ENCODE measurements around the gene GLCE. TPM values are rescaled to one million over a fixed set of nuclear protein-coding genes. Genes with fewer than 3 reads are reported as not detected.

Gene GLCE
- total and polyA plus RNA-seq, 7 donors: 2.5 to 6.0 (median 4.2) TPM

DNA sequence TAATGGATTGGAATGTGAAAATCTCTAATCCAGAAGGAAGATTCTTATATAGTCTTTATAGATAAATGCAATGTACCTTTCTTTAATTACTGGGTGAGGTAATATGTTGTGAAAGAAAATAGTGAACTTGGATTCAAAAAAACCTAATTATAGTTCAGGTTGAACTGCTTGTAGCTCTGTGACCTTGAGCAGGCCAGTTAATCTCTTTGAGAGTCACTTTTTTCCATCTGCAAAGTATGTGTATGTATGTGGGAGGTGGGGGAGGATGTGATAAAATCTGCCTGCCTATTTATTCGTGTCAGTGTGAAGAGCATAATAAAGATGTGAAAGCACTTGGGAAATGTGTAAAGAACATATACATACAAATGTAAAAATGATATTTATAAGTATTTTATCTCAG, 34.4 kb downstream of the GLCE start:
- no peaks in the 10 kb centered on the region for H3K27me3 ChIP-seq (ENCODE audit: insufficient read depth in 3 of 3, low read length in 2 of 3)
- H3K9me3 ChIP-seq: peaks cover 10% of the 10 kb centered on the region
- H3K4me3 ChIP-seq: no peak overlapping the region
- H3K27ac ChIP-seq: no peak overlapping the region
- TF ChIP-seq, protein P1, sequence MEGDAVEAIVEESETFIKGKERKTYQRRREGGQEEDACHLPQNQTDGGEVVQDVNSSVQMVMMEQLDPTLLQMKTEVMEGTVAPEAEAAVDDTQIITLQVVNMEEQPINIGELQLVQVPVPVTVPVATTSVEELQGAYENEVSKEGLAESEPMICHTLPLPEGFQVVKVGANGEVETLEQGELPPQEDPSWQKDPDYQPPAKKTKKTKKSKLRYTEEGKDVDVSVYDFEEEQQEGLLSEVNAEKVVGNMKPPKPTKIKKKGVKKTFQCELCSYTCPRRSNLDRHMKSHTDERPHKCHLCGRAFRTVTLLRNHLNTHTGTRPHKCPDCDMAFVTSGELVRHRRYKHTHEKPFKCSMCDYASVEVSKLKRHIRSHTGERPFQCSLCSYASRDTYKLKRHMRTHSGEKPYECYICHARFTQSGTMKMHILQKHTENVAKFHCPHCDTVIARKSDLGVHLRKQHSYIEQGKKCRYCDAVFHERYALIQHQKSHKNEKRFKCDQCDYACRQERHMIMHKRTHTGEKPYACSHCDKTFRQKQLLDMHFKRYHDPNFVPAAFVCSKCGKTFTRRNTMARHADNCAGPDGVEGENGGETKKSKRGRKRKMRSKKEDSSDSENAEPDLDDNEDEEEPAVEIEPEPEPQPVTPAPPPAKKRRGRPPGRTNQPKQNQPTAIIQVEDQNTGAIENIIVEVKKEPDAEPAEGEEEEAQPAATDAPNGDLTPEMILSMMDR (IDR thresholded peaks at IDR 0.05): no peak
- intact Hi-C loops (cut with DNase I): no loop called here
- peak in 2 of 4 donors; percentile 57 to 76 for ATAC-seq
- DNase-seq: no peak
- no peaks in the 10 kb centered on the region for H3K36me3 ChIP-seq (ENCODE audit: insufficient read depth in 1 of 2, low read depth in 1 of 2)
- 10 to 17% (median 13%) methylated on average over 1 of the region's 1 CpG for WGBS, 3 donors
- peaks cover 30% of the 10 kb centered on the region for H3K4me1 ChIP-seq

DNA sequence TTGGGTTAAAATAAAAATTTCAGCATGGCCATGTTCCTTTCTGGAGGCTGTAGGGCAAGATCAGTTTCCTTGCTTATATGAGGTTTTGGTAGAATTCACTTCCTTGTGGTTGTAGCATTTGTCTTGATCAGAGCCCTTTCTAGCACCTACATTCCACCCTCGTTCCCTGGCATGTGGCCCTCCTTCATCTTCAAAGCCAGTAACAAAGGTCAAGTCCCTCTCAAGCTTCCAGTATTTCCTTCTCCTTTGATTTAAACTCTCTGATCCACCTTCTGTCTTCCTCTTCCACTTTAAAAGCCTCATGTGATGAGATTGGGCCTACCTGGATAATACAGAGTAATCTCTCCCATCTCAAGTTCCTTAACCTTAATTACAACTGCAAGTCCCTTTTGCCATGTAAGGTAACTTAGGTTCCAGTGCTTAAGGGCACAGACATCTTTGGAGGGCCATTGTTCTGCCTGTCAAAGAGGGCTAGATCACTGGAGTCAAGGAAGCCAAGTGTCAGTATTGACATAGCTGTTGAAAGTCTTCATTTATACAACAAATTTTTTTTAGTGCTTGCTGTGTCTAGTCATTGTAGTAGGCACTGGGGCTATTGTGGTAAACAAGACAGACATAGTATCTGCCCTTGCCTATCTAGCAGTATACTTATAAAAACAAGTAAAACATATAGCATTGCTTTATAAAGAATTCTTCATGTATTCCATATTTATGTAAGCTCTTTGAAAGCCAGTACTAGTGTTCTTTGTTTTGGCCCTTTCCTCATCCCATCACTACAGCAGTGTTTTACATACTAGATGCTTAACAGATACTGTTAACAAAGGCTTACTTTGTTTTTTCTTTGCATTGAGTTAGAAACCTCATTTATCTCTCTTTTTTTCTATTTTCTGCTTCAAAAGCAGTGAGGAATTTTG, 40.7 kb downstream of the GLCE start:
- ATAC-seq (no peak), DNase-seq (no peak)
- Histone ChIP-seq H3K9me3 (no peaks in the 10 kb centered on the region), H3K4me1 (no peaks in the 10 kb centered on the region), H3K27ac (no peak overlapping the region), H3K27me3 (ENCODE audit: insufficient read depth in 3 of 3, low read length in 2 of 3) (no peaks in the 10 kb centered on the region), H3K4me3 (no peak overlapping the region), H3K36me3 (ENCODE audit: insufficient read depth in 1 of 2, low read depth in 1 of 2) (no peaks in the 10 kb centered on the region)
- intact Hi-C loops (cut with DNase I): no loop called here
- TF ChIP-seq, protein P1 (IDR thresholded peaks at IDR 0.05): no peak
- 23 to 40% (median 40%) methylated on average over 1 of the region's 1 CpG for WGBS, 3 donors

DNA sequence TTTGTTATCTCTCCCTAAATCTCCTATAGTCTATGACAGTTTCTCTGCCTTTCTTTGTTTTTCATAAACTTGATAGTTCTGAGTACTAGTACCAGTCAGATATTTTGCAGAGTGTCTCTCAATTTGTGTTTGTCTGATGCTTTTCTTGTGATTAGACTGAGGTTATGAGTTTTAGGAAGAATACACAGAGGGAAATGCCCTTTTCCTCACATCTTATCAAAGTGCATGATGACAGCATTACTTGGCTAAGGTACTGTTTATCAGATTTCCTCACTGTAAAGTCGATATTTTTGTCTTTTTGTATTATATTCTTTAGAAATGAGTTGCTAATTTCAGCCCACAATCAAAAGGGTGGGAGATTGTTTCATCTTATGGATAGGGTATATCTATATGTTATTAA, 45.6 kb downstream of the GLCE start:
- intact Hi-C loops (cut with DNase I): no loop called here
- TF ChIP-seq, protein P1 (IDR thresholded peaks at IDR 0.05): no peak
- Histone ChIP-seq H3K27me3 (ENCODE audit: insufficient read depth in 3 of 3, low read length in 2 of 3) (no peaks in the 10 kb centered on the region), H3K36me3 (ENCODE audit: insufficient read depth in 1 of 2, low read depth in 1 of 2) (no peaks in the 10 kb centered on the region), H3K9me3 (no peaks in the 10 kb centered on the region), H3K27ac (no peak overlapping the region), H3K4me3 (no peak overlapping the region), H3K4me1 (no peaks in the 10 kb centered on the region)
- 56 to 68% (median 60%) methylated on average over 1 of the region's 1 CpG for WGBS, 3 donors
- DNase-seq: no peak
- ATAC-seq: no peak

DNA sequence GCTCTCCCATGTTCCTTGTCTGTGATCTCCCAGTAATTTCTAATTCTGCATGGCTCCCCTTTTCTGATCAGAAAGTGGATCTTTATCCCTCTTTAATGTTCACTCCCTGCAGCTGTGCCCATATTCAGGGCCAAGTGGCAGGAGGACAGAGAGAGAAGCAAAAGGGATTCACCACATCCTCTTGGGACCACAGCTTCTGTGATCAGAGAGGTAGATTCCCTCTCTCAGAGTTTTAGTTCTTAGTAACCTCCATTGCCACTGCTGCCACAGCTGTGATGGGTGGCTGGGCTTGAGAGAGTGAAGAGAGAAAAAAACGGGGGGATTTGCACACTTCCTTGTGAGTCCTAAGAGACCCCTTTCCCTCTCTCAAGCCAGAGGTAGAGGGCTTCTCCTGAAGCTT, 49.2 kb downstream of the GLCE start:
- TF ChIP-seq, protein P1 (IDR thresholded peaks at IDR 0.05): no peak
- Histone ChIP-seq H3K27me3 (ENCODE audit: insufficient read depth in 3 of 3, low read length in 2 of 3) (no peaks in the 10 kb centered on the region), H3K4me3 (no peak overlapping the region), H3K27ac (no peak overlapping the region), H3K4me1 (no peaks in the 10 kb centered on the region), H3K36me3 (ENCODE audit: insufficient read depth in 1 of 2, low read depth in 1 of 2) (no peaks in the 10 kb centered on the region), H3K9me3 (no peaks in the 10 kb centered on the region)
- ATAC-seq (no peak), DNase-seq (no peak)
- intact Hi-C loops (cut with DNase I): no loop called here
- 53 to 67% (median 64%) methylated on average over 1 of the region's 1 CpG for WGBS, 3 donors
